Panc1 (cell line): ENCODE data around the gene DAPK2.

Experiments used
- CTCF ChIP-seq: fragments of 450-650 bp; IDR thresholded peaks from 2 replicates; pipeline ENCODE4 v1.5.1; 2017; ENCODE audit warnings: mild to moderate bottlenecking
- TCF7L2 ChIP-seq: IDR thresholded peaks from 2 replicates; pipeline ENCODE4 v1.6.1; 2011; ENCODE audit warnings: mild to moderate bottlenecking, low read depth, low read length, inconsistent platforms

GRCh38 chr15:63985221-63986184 is 60.8 kb downstream of the DAPK2 start:
- TF ChIP-seq CTCF: no peak
- TF ChIP-seq TCF7L2: no peak
